CD14-positive monocyte (primary cell): ENCODE results near the gene SH3RF3. TPM values are rescaled to one million over a fixed set of nuclear protein-coding genes. Genes with fewer than 3 reads are reported as not detected.

Experiments
- DNase-seq, 3 donors: peaks; one replicate each; pipeline ENCODE4 v3.0.0-alpha.2; 2011 to 2022
- H2AFZ ChIP-seq: 2 replicates; pipeline ENCODE4 v1.6.0; 2012; ENCODE audit warnings: mild to moderate bottlenecking, low read depth, low read length, inconsistent platforms; ENCODE audit not compliant: insufficient read depth, poor library complexity, severe bottlenecking
- H3K27ac ChIP-seq, 2 donors: 1 replicate in 1 of 2; 2 replicates in 1 of 2; pipeline ENCODE4 v1.5.1; 2012 to 2013; ENCODE audit warnings: low read length in 2 of 2, control low read depth in 1 of 2, inconsistent platforms in 1 of 2, low read depth in 1 of 2, mild to moderate bottlenecking in 1 of 2
- H3K27me3 ChIP-seq, 2 donors: one replicate each; pipeline versions ENCODE4 v1.6.0 to v1.6.1; 2011 to 2013; ENCODE audit warnings: low read length in 2 of 2; ENCODE audit not compliant: control insufficient read depth in 2 of 2, insufficient read depth in 2 of 2
- H3K36me3 ChIP-seq, 2 donors: replicated peaks in 1 of 2; 1 replicate in 1 of 2; 2 replicates in 1 of 2; pipeline versions ENCODE4 v1.5.1 to v1.6.1; 2012 to 2013; ENCODE audit warnings: low read length in 2 of 2, control low read depth in 1 of 2, inconsistent platforms in 1 of 2, mild to moderate bottlenecking in 1 of 2; ENCODE audit not compliant: insufficient read depth in 2 of 2, control insufficient read depth in 1 of 2
- H3K4me1 ChIP-seq, 2 donors: 1 replicate in 1 of 2; 2 replicates in 1 of 2; pipeline versions ENCODE4 v1.5.1 to v1.6.1; 2012 to 2013; ENCODE audit warnings: low read length in 2 of 2, control low read depth in 1 of 2, inconsistent platforms in 1 of 2, mild to moderate bottlenecking in 1 of 2, moderate library complexity in 1 of 2; ENCODE audit not compliant: insufficient read depth in 2 of 2, control insufficient read depth in 1 of 2
- H3K4me2 ChIP-seq: replicated peaks from 2 replicates; pipeline ENCODE3; 2012; ENCODE audit warnings: low read length, moderate library complexity, mild to moderate bottlenecking; ENCODE audit not compliant: poor library complexity, severe bottlenecking; ENCODE audit errors: extremely low read depth
- H3K4me3 ChIP-seq, 3 experiments: fragments of 200-600 bp in 1 of 3; sonication (generic) in 1 of 3; replicated peaks in 1 of 3; 1 replicate in 2 of 3; 2 replicates in 1 of 3; pipeline ENCODE4 v1.5.1; 2011 to 2013; ENCODE audit warnings: low read length in 3 of 3, mild to moderate bottlenecking in 3 of 3, control low read depth in 2 of 3, low read depth in 2 of 3, inconsistent platforms in 1 of 3, moderate library complexity in 1 of 3
- H3K79me2 ChIP-seq: 2 replicates; pipeline ENCODE4 v1.6.0; 2012; ENCODE audit warnings: mild to moderate bottlenecking, control low read depth, inconsistent platforms, low read length, moderate library complexity; ENCODE audit not compliant: insufficient read depth
- H3K9ac ChIP-seq: 2 replicates; pipeline ENCODE4 v1.6.0; 2017; ENCODE audit warnings: low read length, mild to moderate bottlenecking; ENCODE audit not compliant: insufficient read depth, poor library complexity, severe bottlenecking
- H3K9me3 ChIP-seq, 2 donors: replicated peaks in 1 of 2; 1 replicate in 1 of 2; 2 replicates in 1 of 2; pipeline versions ENCODE4 v1.5.1 to v1.6.1; 2012 to 2013; ENCODE audit warnings: low read length in 2 of 2, control low read depth in 1 of 2; ENCODE audit not compliant: control insufficient read depth in 1 of 2, insufficient read depth in 1 of 2
- H4K20me1 ChIP-seq: 2 replicates; pipeline ENCODE4 v1.6.0; 2012; ENCODE audit warnings: mild to moderate bottlenecking, low read length, control low read depth, moderate library complexity; ENCODE audit not compliant: insufficient read depth
- H3K27ac Mint-ChIP-seq, 7 donors: one replicate each; pipeline ENCODE4 v1.8.0; 2020; ENCODE audit warnings: mild to moderate bottlenecking in 7 of 7, mixed read lengths in 7 of 7, moderate library complexity in 6 of 7, inconsistent platforms in 2 of 7
- H3K27me3 Mint-ChIP-seq, 3 donors: one replicate each; pipeline ENCODE4 v1.8.0; 2021 to 2022; ENCODE audit warnings: low read depth in 3 of 3, mild to moderate bottlenecking in 3 of 3, mixed read lengths in 3 of 3, moderate library complexity in 3 of 3, inconsistent platforms in 1 of 3
- H3K36me3 Mint-ChIP-seq, 2 donors: one replicate each; pipeline ENCODE4 v1.8.0; 2020; ENCODE audit warnings: mixed read lengths in 2 of 2, inconsistent platforms in 1 of 2, mild to moderate bottlenecking in 1 of 2
- H3K4me1 Mint-ChIP-seq: one replicate; pipeline ENCODE4 v1.8.0; 2020; ENCODE audit warnings: mild to moderate bottlenecking, mixed read lengths
- H3K4me3 Mint-ChIP-seq, 2 donors: one replicate each; pipeline ENCODE4 v1.8.0; 2020; ENCODE audit warnings: mild to moderate bottlenecking in 2 of 2, mixed read lengths in 2 of 2, moderate library complexity in 1 of 2
- H3K9me3 Mint-ChIP-seq, 7 donors: one replicate each; pipeline ENCODE4 v1.8.0; 2020 to 2022; ENCODE audit warnings: mixed read lengths in 7 of 7, mild to moderate bottlenecking in 6 of 7, moderate library complexity in 6 of 7, inconsistent platforms in 2 of 7
- WGBS: methylation state at CpG from one replicate; pipeline ENCODE4 v1.1.5; 2013; ENCODE audit warnings: missing lambda C conversion rate; ENCODE audit not compliant: insufficient coverage; 5-methylcytosine and 5-hydroxymethylcytosine counted together
- intact Hi-C, 2 donors: fragments of 100-400 bp; cut with micrococcal nuclease; formaldehyde crosslinking; loops; one replicate each; pipeline versions ENCODE4 v1.15.0 to v1.15.1; 2023
- polyA plus RNA-seq, 3 donors: library from polyadenylated mRNA; depleted of rRNA in 1 of 3; unstranded in 2 of 3; stranded (reverse) in 1 of 3; fragments of 300-500 nt in 2 of 3; fragments of >200 nt in 1 of 3; fragmentation: Illumina TruSeq in 2 of 3; gene quantifications; 1 replicate in 2 of 3; 2 replicates in 1 of 3; pipeline ENCODE4 v1.2.3, GENCODE V29; 2012 to 2021
- TF ChIP-seq, protein P1 (sequence below): fragments of 200-600 bp; IDR thresholded peaks from one replicate; pipeline ENCODE4 v1.8.0; 2022; ENCODE audit warnings: antibody characterized with exemption, mild to moderate bottlenecking

Gene SH3RF3
- polyA plus RNA-seq, 3 donors = 0.25 to 0.75 (median 0.34) TPM

DNA sequence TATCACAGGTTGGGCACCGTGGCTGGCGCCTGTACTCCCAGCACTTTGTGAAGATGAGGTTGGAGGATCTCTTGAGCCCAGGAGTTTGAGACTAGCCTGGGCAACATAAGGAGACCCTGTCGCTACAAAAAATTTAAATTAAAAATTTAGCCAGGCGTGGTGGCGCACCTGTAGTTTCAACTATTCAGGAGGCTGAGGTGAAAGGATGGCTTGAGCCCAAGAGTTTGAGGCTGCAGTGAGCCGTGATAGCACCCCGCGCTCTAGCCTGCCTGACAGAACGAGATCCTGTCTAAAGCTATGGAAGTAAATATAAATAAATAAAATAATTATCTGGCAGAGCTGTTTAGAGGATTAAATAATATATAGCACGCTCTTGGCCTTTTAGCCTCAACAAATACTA is 1.4 kb upstream of the SH3RF3 start:
- H3K27me3 ChIP-seq = peaks cover 26 to 37% of the 10 kb centered on the region in 2 donors
- peaks cover 6 to 8% of the 10 kb centered on the region in 2 donors for H3K36me3 Mint-ChIP-seq
- H3K9ac ChIP-seq = no peak overlapping the region
- no peak for DNase-seq
- intact Hi-C loops = loop anchor here in 1 of 2 donors (10.0 kb wide), 1 partner anchor 207 kb away; no protein-coding TSS in a partner anchor
- WGBS = 100% methylated on average over 2 of the region's 10 CpGs
- H3K9me3 Mint-ChIP-seq = peaks cover 0 to 7% (median 3%) of the 10 kb centered on the region in 7 donors
- H3K9me3 ChIP-seq = peaks cover 0 to 6% of the 10 kb centered on the region in 2 donors
- no peaks in the 10 kb centered on the region for H3K36me3 ChIP-seq
- H3K4me1 ChIP-seq = peaks cover 10 to 28% of the 10 kb centered on the region in 2 donors
- peak overlapping the region; percentile 98 for H2AFZ ChIP-seq
- H4K20me1 ChIP-seq = no peaks in the 10 kb centered on the region
- H3K4me3 ChIP-seq = peak overlapping the region in 1 of 3 experiments; percentile 87
- H3K27ac ChIP-seq = no peak overlapping the region
- no peaks in the 10 kb centered on the region for H3K79me2 ChIP-seq
- H3K4me2 ChIP-seq = peak overlapping the region; percentile 99
- no peak overlapping the region for H3K27ac Mint-ChIP-seq
- peaks cover 23% of the 10 kb centered on the region for H3K4me1 Mint-ChIP-seq
- TF ChIP-seq, protein P1, sequence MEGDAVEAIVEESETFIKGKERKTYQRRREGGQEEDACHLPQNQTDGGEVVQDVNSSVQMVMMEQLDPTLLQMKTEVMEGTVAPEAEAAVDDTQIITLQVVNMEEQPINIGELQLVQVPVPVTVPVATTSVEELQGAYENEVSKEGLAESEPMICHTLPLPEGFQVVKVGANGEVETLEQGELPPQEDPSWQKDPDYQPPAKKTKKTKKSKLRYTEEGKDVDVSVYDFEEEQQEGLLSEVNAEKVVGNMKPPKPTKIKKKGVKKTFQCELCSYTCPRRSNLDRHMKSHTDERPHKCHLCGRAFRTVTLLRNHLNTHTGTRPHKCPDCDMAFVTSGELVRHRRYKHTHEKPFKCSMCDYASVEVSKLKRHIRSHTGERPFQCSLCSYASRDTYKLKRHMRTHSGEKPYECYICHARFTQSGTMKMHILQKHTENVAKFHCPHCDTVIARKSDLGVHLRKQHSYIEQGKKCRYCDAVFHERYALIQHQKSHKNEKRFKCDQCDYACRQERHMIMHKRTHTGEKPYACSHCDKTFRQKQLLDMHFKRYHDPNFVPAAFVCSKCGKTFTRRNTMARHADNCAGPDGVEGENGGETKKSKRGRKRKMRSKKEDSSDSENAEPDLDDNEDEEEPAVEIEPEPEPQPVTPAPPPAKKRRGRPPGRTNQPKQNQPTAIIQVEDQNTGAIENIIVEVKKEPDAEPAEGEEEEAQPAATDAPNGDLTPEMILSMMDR = no peak
- H3K27me3 Mint-ChIP-seq = peaks cover 32 to 52% (median 32%) of the 10 kb centered on the region in 3 donors
- H3K4me3 Mint-ChIP-seq = peak overlapping the region; percentile 77 to 87

DNA sequence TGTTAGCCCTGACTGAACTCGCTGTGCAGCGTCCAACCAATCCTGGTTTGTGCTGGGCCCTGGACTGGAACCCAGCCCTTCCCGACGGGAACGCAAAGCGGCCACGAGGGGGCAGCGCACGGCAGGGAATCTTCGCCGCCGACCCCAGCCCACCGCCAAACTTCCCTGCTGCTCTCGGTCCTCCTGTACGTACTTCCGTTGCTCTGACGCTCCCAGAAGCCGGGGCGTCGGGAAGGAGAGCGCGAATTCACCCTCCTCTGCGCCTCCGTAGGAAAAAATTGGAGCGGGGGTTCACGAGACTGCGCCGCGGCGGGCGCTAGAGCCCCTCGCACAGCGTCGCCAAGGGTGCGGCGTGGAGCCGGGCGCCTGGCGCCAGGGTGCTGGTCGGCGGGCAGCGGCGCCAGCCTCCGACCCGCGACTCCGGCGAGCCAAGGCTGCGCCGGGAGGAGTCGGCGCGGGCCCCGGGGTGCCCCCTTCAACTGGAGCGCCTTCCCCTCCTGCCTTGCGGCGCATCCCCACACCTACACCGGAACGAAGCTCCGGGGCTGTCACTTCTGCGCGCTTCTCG is 873 bp upstream of the SH3RF3 start:
- H4K20me1 ChIP-seq = no peaks in the 10 kb centered on the region
- H3K4me2 ChIP-seq = peak overlapping the region; percentile 99
- Mint-ChIP-seq H3K9me3 (peaks cover 0 to 7% (median 3%) of the 10 kb centered on the region in 7 donors), H3K27ac (peak overlapping the region in 3 of 7 donors; percentile 30 to 42 (median 40)), H3K4me3 (peak overlapping the region; percentile 85 to 92), H3K4me1 (peaks cover 23% of the 10 kb centered on the region), H3K36me3 (peaks cover 6 to 8% of the 10 kb centered on the region in 2 donors), H3K27me3 (peaks cover 37 to 57% (median 38%) of the 10 kb centered on the region in 3 donors)
- peak overlapping the region; percentile 61 for H3K9ac ChIP-seq
- TF ChIP-seq, protein P1 = peak; percentile 94
- WGBS = under 1% methylated on average over 63 of the region's 63 CpGs
- H3K4me3 ChIP-seq = peak overlapping the region; percentile 33 to 87 (median 62)
- H2AFZ ChIP-seq = peak overlapping the region; percentile 98
- peaks cover 10 to 28% of the 10 kb centered on the region in 2 donors for H3K4me1 ChIP-seq
- H3K79me2 ChIP-seq = no peaks in the 10 kb centered on the region
- H3K9me3 ChIP-seq = peaks cover 0 to 6% of the 10 kb centered on the region in 2 donors
- H3K27ac ChIP-seq = no peak overlapping the region
- intact Hi-C loops = loop anchor here (1.0 to 10.0 kb wide), 3 partner anchors 207 to 383 kb away; no protein-coding TSS in a partner anchor
- H3K36me3 ChIP-seq = no peaks in the 10 kb centered on the region
- peak; percentile 51 to 67 (median 65) for DNase-seq
- peaks cover 30 to 43% of the 10 kb centered on the region in 2 donors for H3K27me3 ChIP-seq
